HEK293 (cell line): ENCODE data around the gene CACNA1G.

Source experiments
- CTCF ChIA-PET: fragments of 350-600 bp; formaldehyde crosslinking; extraction: SDS; loops from one replicate; lab custom pipeline; 2021; ENCODE audit warnings: antibody characterized with exemption; lab: Yijun Ruan, JAX
- POLR2A ChIA-PET: fragments of 300-600 bp; formaldehyde crosslinking; extraction: SDS; loops from one replicate; lab custom pipeline; 2020; ENCODE audit warnings: antibody characterized with exemption, inconsistent platforms; lab: Yijun Ruan, JAX
- H3K27ac ChIP-seq: fragments of 200-500 bp; sonication (Bioruptor generic); 2 replicates; pipeline ENCODE4 v1.5.1; 2014; ENCODE audit warnings: low read depth, low read length, control low read depth, inconsistent platforms; ENCODE audit errors: extremely low read depth
- H3K36me3 ChIP-seq, 2 experiments: fragments of 200-500 bp in 1 of 2; sonication (Bioruptor generic) in 1 of 2; 1 replicate in 1 of 2; 2 replicates in 1 of 2; pipeline ENCODE4 v1.5.1; 2014 to 2017; ENCODE audit warnings: inconsistent platforms in 2 of 2, low read length in 2 of 2; ENCODE audit not compliant: control insufficient read depth in 2 of 2, insufficient read depth in 1 of 2
- H3K4me1 ChIP-seq: fragments of 200-500 bp; sonication (Bioruptor generic); 2 replicates; pipeline ENCODE4 v1.5.1; 2014; ENCODE audit warnings: mild to moderate bottlenecking, low read length, inconsistent platforms; ENCODE audit not compliant: control insufficient read depth, insufficient read depth
- H3K4me3 ChIP-seq: 2 replicates; pipeline ENCODE4 v1.5.1; 2011; ENCODE audit warnings: low read depth, mild to moderate bottlenecking, control low read depth, low read length, moderate library complexity
- H3K9me3 ChIP-seq: fragments of 200-500 bp; sonication (Bioruptor generic); 2 replicates; pipeline ENCODE4 v1.5.1; 2014; ENCODE audit warnings: low read depth, low read length, inconsistent platforms; ENCODE audit not compliant: control insufficient read depth, insufficient read depth
- AEBP2 ChIP-seq: fragments of 450-650 bp; formaldehyde crosslinking; IDR thresholded peaks from 2 replicates; pipeline ENCODE4 v1.5.1; 2016; ENCODE audit warnings: missing biosample characterization, missing genetic modification characterization, borderline replicate concordance
- BCL6B ChIP-seq: fragments of 450-650 bp; formaldehyde crosslinking; IDR thresholded peaks from 2 replicates; pipeline ENCODE4 v1.5.1; 2017; ENCODE audit warnings: missing biosample characterization, missing genetic modification characterization
- GFI1B ChIP-seq: fragments of 450-650 bp; formaldehyde crosslinking; IDR thresholded peaks from 2 replicates; pipeline ENCODE4 v1.5.1; 2016; ENCODE audit warnings: missing biosample characterization, missing genetic modification characterization
- HOXD13 ChIP-seq: sonication (generic); formaldehyde crosslinking; IDR thresholded peaks from 2 replicates; pipeline ENCODE4 v1.8.0; 2022; ENCODE audit warnings: missing genetic modification reagents, borderline replicate concordance
- KLF9 ChIP-seq: fragments of 450-650 bp; formaldehyde crosslinking; IDR thresholded peaks from 2 replicates; pipeline ENCODE4 v1.5.1; 2016; ENCODE audit warnings: missing biosample characterization, missing genetic modification characterization, low read depth
- PRDM1 ChIP-seq: fragments of 450-650 bp; formaldehyde crosslinking; IDR thresholded peaks from 2 replicates; pipeline ENCODE4; 2016; ENCODE audit warnings: missing biosample characterization, missing genetic modification characterization
- SP3 ChIP-seq: fragments of 450-650 bp; formaldehyde crosslinking; IDR thresholded peaks from 2 replicates; pipeline ENCODE4 v1.5.1; 2016; ENCODE audit warnings: missing biosample characterization, missing genetic modification characterization
- YY2 ChIP-seq: fragments of 450-650 bp; formaldehyde crosslinking; IDR thresholded peaks from 2 replicates; pipeline ENCODE4 v1.5.1; 2016; ENCODE audit warnings: missing biosample characterization, missing genetic modification characterization
- ZBTB1 ChIP-seq: fragments of 450-650 bp; formaldehyde crosslinking; IDR thresholded peaks from 2 replicates; pipeline ENCODE4 v1.5.1; 2016; ENCODE audit warnings: missing biosample characterization, missing genetic modification characterization
- ZBTB20 ChIP-seq: fragments of 450-650 bp; formaldehyde crosslinking; IDR thresholded peaks from 2 replicates; pipeline ENCODE4 v1.5.1; 2016; ENCODE audit warnings: missing biosample characterization, missing genetic modification characterization
- ZBTB48 ChIP-seq: fragments of 450-650 bp; formaldehyde crosslinking; IDR thresholded peaks from 2 replicates; pipeline ENCODE4 v1.5.1; 2016; ENCODE audit warnings: missing biosample characterization, missing genetic modification characterization
- ZBTB49 ChIP-seq: fragments of 450-650 bp; formaldehyde crosslinking; IDR thresholded peaks from 2 replicates; pipeline ENCODE4 v1.5.1; 2016; ENCODE audit warnings: missing biosample characterization, missing genetic modification characterization, low read depth
- ZIC2 ChIP-seq: fragments of 450-650 bp; formaldehyde crosslinking; IDR thresholded peaks from 2 replicates; pipeline ENCODE4 v1.5.1; 2016; ENCODE audit warnings: missing biosample characterization, missing genetic modification characterization
- ZNF132 ChIP-seq: fragments of 450-650 bp; formaldehyde crosslinking; IDR thresholded peaks from 2 replicates; pipeline ENCODE4 v1.5.1; 2017; ENCODE audit warnings: missing biosample characterization, missing genetic modification characterization, borderline replicate concordance
- ZNF148 ChIP-seq: fragments of 450-650 bp; formaldehyde crosslinking; IDR thresholded peaks from 2 replicates; pipeline ENCODE4 v1.5.0; 2017; ENCODE audit warnings: missing biosample characterization, missing genetic modification characterization, borderline replicate concordance
- ZNF16 ChIP-seq: fragments of 450-650 bp; formaldehyde crosslinking; IDR thresholded peaks from 2 replicates; pipeline ENCODE4 v1.5.1; 2016; ENCODE audit warnings: low read depth, missing biosample characterization, missing genetic modification characterization
- ZNF169 ChIP-seq: fragments of 450-650 bp; formaldehyde crosslinking; IDR thresholded peaks from 2 replicates; pipeline ENCODE4 v1.5.1; 2016; ENCODE audit warnings: missing biosample characterization, missing genetic modification characterization
- ZNF449 ChIP-seq: fragments of 450-650 bp; formaldehyde crosslinking; IDR thresholded peaks from 2 replicates; pipeline ENCODE4 v1.5.1; 2017; ENCODE audit warnings: missing biosample characterization, mild to moderate bottlenecking, missing genetic modification characterization, moderate library complexity
- ZNF514 ChIP-seq: fragments of 450-650 bp; formaldehyde crosslinking; IDR thresholded peaks from 2 replicates; pipeline ENCODE4 v1.5.1; 2016; ENCODE audit warnings: missing biosample characterization, missing genetic modification characterization
- ZNF529 ChIP-seq: fragments of 450-650 bp; formaldehyde crosslinking; IDR thresholded peaks from 2 replicates; pipeline ENCODE4 v1.5.1; 2017; ENCODE audit warnings: missing genetic modification characterization, missing biosample characterization; ENCODE audit not compliant: insufficient replicate concordance
- ZNF549 ChIP-seq: fragments of 450-650 bp; IDR thresholded peaks from 2 replicates; pipeline ENCODE4 v1.5.1; 2018; ENCODE audit warnings: missing biosample characterization, missing genetic modification characterization, mild to moderate bottlenecking, inconsistent platforms, moderate library complexity
- ZNF561 ChIP-seq: fragments of 450-650 bp; IDR thresholded peaks from 2 replicates; pipeline ENCODE4 v1.5.1; 2018; ENCODE audit warnings: missing biosample characterization, missing genetic modification characterization, borderline replicate concordance
- ZNF624 ChIP-seq: fragments of 450-650 bp; formaldehyde crosslinking; IDR thresholded peaks from 2 replicates; pipeline ENCODE4 v1.5.1; 2017; ENCODE audit warnings: missing biosample characterization, missing genetic modification characterization
- ZNF670 ChIP-seq: fragments of 450-650 bp; formaldehyde crosslinking; IDR thresholded peaks from 2 replicates; pipeline ENCODE4 v1.5.1; 2016; ENCODE audit warnings: missing biosample characterization, missing genetic modification characterization, low read depth
- ZNF677 ChIP-seq: fragments of 450-650 bp; IDR thresholded peaks from 2 replicates; pipeline ENCODE4 v1.5.0; 2018; ENCODE audit warnings: missing biosample characterization, mild to moderate bottlenecking, missing genetic modification characterization, moderate library complexity
- ZNF704 ChIP-seq: fragments of 450-650 bp; formaldehyde crosslinking; IDR thresholded peaks from 2 replicates; pipeline ENCODE4 v1.5.1; 2016; ENCODE audit warnings: missing biosample characterization, missing genetic modification characterization
- ZNF747 ChIP-seq: fragments of 450-650 bp; formaldehyde crosslinking; IDR thresholded peaks from 2 replicates; pipeline ENCODE4 v1.5.1; 2016; ENCODE audit warnings: missing biosample characterization, missing genetic modification characterization

Gene CACNA1G

GRCh38 chr17:50656509-50656908 is 96.0 kb downstream of the CACNA1G start:
- no peak overlapping the region for H3K27ac ChIP-seq
- ChIA-PET CTCF (interaction anchor here (0.5 kb wide), 1 partner anchor 289 kb away, joined by 3 read pairs; no protein-coding TSS in a partner anchor), POLR2A (no interaction called here)
- TF ChIP-seq ZNF624 (no peak), KLF9 (tag by site-specific recombination) (no peak), ZNF514 (tag by site-specific recombination) (no peak), ZNF704 (no peak), ZNF529 (tag by site-specific recombination) (no peak), ZBTB1 (tag by site-specific recombination) (no peak), ZNF449 (tag by site-specific recombination) (no peak), ZBTB48 (tag by site-specific recombination) (no peak), ZNF169 (tag by site-specific recombination) (no peak), ZNF747 (no peak), HOXD13 (no peak), ZBTB20 (no peak), ZBTB49 (tag by site-specific recombination) (no peak), YY2 (tag by site-specific recombination) (no peak)
- H3K9me3 ChIP-seq = no peaks in the 10 kb centered on the region
- H3K4me3 ChIP-seq = no peak overlapping the region
- H3K4me1 ChIP-seq = no peaks in the 10 kb centered on the region; the same call in 1 of the 2 replicates
- no peaks in the 10 kb centered on the region for H3K36me3 ChIP-seq

- Histone ChIP-seq H3K4me1 (no peaks in the 10 kb centered on the region; the same call in 1 of the 2 replicates), H3K4me3 (no peak overlapping the region), H3K9me3 (no peaks in the 10 kb centered on the region), H3K36me3 (no peaks in the 10 kb centered on the region), H3K27ac (no peak overlapping the region)
- CTCF ChIA-PET = interaction anchor here (0.5 kb wide), 1 partner anchor 288 kb away, joined by 3 read pairs; no protein-coding TSS in a partner anchor
- no peak for TF ChIP-seq ZNF132 (tag by site-specific recombination)
- TF ChIP-seq ZNF561 (tag by site-specific recombination) = no peak
- no peak for TF ChIP-seq ZBTB48 (tag by site-specific recombination)
- TF ChIP-seq ZNF670 (tag by site-specific recombination) = no peak
- TF ChIP-seq AEBP2 (tag by site-specific recombination) = no peak
- no peak for TF ChIP-seq ZNF549 (tag by site-specific recombination)
- TF ChIP-seq ZNF148 (tag by site-specific recombination) = no peak
- TF ChIP-seq ZNF16 (tag by site-specific recombination) = no peak
- no peak for TF ChIP-seq GFI1B (tag by site-specific recombination)
- TF ChIP-seq BCL6B (tag by site-specific recombination) = no peak
- no peak for TF ChIP-seq PRDM1 (tag by site-specific recombination)
- TF ChIP-seq ZIC2 (tag by site-specific recombination) = no peak
- TF ChIP-seq ZNF624 = no peak
- no peak for TF ChIP-seq SP3 (tag by site-specific recombination)
- TF ChIP-seq ZNF677 (tag by site-specific recombination) = no peak
- POLR2A ChIA-PET = no interaction called here
These were observed 96.5 kb downstream of the CACNA1G start for GRCh38 chr17:50657054-50657453.
